HepG2 (cell line): ENCODE measurements around the gene PLXNC1. TPM values are rescaled to one million over a fixed set of nuclear protein-coding genes. Genes with fewer than 3 reads are reported as not detected.

Source experiments
- CENPX ChIP-seq: sonication (generic); formaldehyde crosslinking; IDR thresholded peaks from 2 replicates; pipeline ENCODE4 v1.9.0; 2021; ENCODE audit warnings: mild to moderate bottlenecking, missing genetic modification reagents, moderate library complexity
- CHD4 ChIP-seq: fragments of 200-600 bp; sonication (generic); IDR thresholded peaks from 2 replicates; pipeline ENCODE4 v1.7.0; 2017; ENCODE audit warnings: mild to moderate bottlenecking, low read length, borderline replicate concordance
- GABPA ChIP-seq, 2 experiments: IDR thresholded peaks; 2 replicates each; pipeline ENCODE4 v1.6.1; 2011 to 2016; ENCODE audit warnings: low read depth in 2 of 2, low read length in 1 of 2, missing biosample characterization in 1 of 2, missing genetic modification characterization in 1 of 2
- HOXA5 ChIP-seq: sonication (generic); formaldehyde crosslinking; IDR thresholded peaks from 2 replicates; pipeline ENCODE4 v1.4.0; 2020; ENCODE audit warnings: missing genetic modification reagents
- LRRFIP1 ChIP-seq: sonication (generic); formaldehyde crosslinking; conservative IDR thresholded peaks from 2 replicates; pipeline ENCODE4 v1.4.0; 2020; ENCODE audit warnings: missing genetic modification reagents
- MED1 ChIP-seq: sonication (generic); formaldehyde crosslinking; IDR thresholded peaks from 2 replicates; pipeline ENCODE4 v1.4.0; 2020; ENCODE audit warnings: missing genetic modification reagents
- NR2F6 ChIP-seq, 2 experiments: IDR thresholded peaks; 2 replicates each; pipeline ENCODE4 v1.6.1; 2016; ENCODE audit warnings: antibody characterized with exemption in 1 of 2, mild to moderate bottlenecking in 1 of 2
- PHF21A ChIP-seq: sonication (generic); formaldehyde crosslinking; IDR thresholded peaks from 2 replicates; pipeline ENCODE4 v1.5.0; 2020; ENCODE audit warnings: mild to moderate bottlenecking, missing genetic modification reagents
- PPARG ChIP-seq: conservative IDR thresholded peaks from 2 replicates; pipeline ENCODE4 v1.6.1; 2016; ENCODE audit warnings: missing biosample characterization, missing genetic modification reagents
- TBX2 ChIP-seq: sonication (generic); formaldehyde crosslinking; IDR thresholded peaks from 2 replicates; pipeline ENCODE4 v1.5.0; 2020; ENCODE audit warnings: missing genetic modification reagents, mild to moderate bottlenecking, borderline replicate concordance
- YEATS2 ChIP-seq: sonication (generic); formaldehyde crosslinking; IDR thresholded peaks from 2 replicates; pipeline ENCODE4 v1.4.0; 2020; ENCODE audit warnings: missing genetic modification reagents, borderline replicate concordance
- ZFP36L1 ChIP-seq: sonication (generic); formaldehyde crosslinking; IDR thresholded peaks from 2 replicates; pipeline ENCODE4 v1.8.0; 2022; ENCODE audit warnings: mild to moderate bottlenecking, missing genetic modification reagents, moderate library complexity
- ZFP90 ChIP-seq: sonication (generic); formaldehyde crosslinking; IDR thresholded peaks from 2 replicates; pipeline ENCODE4 v1.8.0; 2022; ENCODE audit warnings: missing genetic modification reagents, mild to moderate bottlenecking, inconsistent platforms, borderline replicate concordance
- ZNF556 ChIP-seq: sonication (generic); formaldehyde crosslinking; IDR thresholded peaks from 2 replicates; pipeline ENCODE4 v1.4.0; 2020; ENCODE audit warnings: mild to moderate bottlenecking, missing genetic modification reagents, borderline replicate concordance
- ZNF567 ChIP-seq: sonication (generic); formaldehyde crosslinking; IDR thresholded peaks from 2 replicates; pipeline ENCODE4 v1.8.1; 2023; ENCODE audit warnings: mild to moderate bottlenecking, missing genetic modification reagents, borderline replicate concordance
- ZNF597 ChIP-seq: sonication (generic); formaldehyde crosslinking; IDR thresholded peaks from 2 replicates; pipeline ENCODE4 v1.5.0; 2020; ENCODE audit warnings: missing genetic modification reagents
- polyA plus RNA-seq, 8 experiments: library from polyadenylated mRNA; depleted of rRNA in 3 of 8; stranded (reverse) in 7 of 8; unstranded in 1 of 8; fragments of >200 nt; fragmentation: Illumina TruSeq in 4 of 8; extraction: Trizol in 4 of 8; gene quantifications; 2 replicates each; pipeline versions ENCODE4 v1.2.1 to v1.2.3, GENCODE V29; 2011 to 2016; ENCODE audit warnings: low read depth in 4 of 8, missing spikeins in 1 of 8, mixed read lengths in 1 of 8; ENCODE audit not compliant: insufficient read depth in 1 of 8
- total RNA-seq, 5 experiments: library from RNA; depleted of rRNA; stranded (reverse); fragments of >200 nt; fragmentation: Illumina TruSeq; extraction: Trizol; gene quantifications; 2 replicates each; pipeline ENCODE4 v1.2.3, GENCODE V29; 2016; ENCODE audit warnings: low read depth in 1 of 5
- TF ChIP-seq, protein P1 (sequence below): sonication (generic); formaldehyde crosslinking; IDR thresholded peaks from 2 replicates; pipeline ENCODE4 v1.4.0; 2020; ENCODE audit warnings: missing genetic modification reagents, mild to moderate bottlenecking, borderline replicate concordance
- TF ChIP-seq, protein P2 (sequence below): sonication (generic); formaldehyde crosslinking; IDR thresholded peaks from 2 replicates; pipeline ENCODE4 v1.9.0; 2021; ENCODE audit warnings: missing genetic modification reagents, borderline replicate concordance

PLXNC1 gene
- total and polyA plus RNA-seq, 2 of the 13 experiments (the other 11 are each of a cell fraction or from before 2014, with no cell fraction given): 6.6 to 11.2 TPM

- TF ChIP-seq, protein P1, sequence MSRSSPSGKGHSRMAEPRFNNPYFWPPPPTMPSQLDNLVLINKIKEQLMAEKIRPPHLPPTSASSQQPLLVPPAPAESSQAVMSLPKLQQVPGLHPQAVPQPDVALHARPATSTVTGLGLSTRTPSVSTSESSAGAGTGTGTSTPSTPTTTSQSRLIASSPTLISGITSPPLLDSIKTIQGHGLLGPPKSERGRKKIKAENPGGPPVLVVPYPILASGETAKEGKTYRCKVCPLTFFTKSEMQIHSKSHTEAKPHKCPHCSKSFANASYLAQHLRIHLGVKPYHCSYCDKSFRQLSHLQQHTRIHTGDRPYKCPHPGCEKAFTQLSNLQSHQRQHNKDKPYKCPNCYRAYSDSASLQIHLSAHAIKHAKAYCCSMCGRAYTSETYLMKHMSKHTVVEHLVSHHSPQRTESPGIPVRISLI (CRISPR knock-in tag): no peak
- TF ChIP-seq MED1 (no peak), HOXA5 (CRISPR knock-in tag) (no peak), PPARG (CRISPR knock-in tag) (no peak), ZFP90 (CRISPR knock-in tag) (no peak), PHF21A (CRISPR knock-in tag) (no peak), ZNF567 (CRISPR knock-in tag) (no peak), CENPX (no peak), LRRFIP1 (CRISPR knock-in tag) (no peak), ZNF556 (CRISPR knock-in tag) (no peak), CHD4 (no peak), GABPA (IDR thresholded peaks at IDR 0.05; ENCODE audit: low read depth, low read length) (no peak), GABPA (CRISPR knock-in tag; IDR thresholded peaks at IDR 0.05; ENCODE audit: low read depth) (no peak), YEATS2 (CRISPR knock-in tag) (no peak), TBX2 (CRISPR knock-in tag) (no peak), ZFP36L1 (no peak), ZNF597 (CRISPR knock-in tag) (no peak), NR2F6 (IDR thresholded peaks at IDR 0.05) (peak; percentile 80), NR2F6 (CRISPR knock-in tag; IDR thresholded peaks at IDR 0.05) (peak; percentile 90)
- TF ChIP-seq, protein P2, sequence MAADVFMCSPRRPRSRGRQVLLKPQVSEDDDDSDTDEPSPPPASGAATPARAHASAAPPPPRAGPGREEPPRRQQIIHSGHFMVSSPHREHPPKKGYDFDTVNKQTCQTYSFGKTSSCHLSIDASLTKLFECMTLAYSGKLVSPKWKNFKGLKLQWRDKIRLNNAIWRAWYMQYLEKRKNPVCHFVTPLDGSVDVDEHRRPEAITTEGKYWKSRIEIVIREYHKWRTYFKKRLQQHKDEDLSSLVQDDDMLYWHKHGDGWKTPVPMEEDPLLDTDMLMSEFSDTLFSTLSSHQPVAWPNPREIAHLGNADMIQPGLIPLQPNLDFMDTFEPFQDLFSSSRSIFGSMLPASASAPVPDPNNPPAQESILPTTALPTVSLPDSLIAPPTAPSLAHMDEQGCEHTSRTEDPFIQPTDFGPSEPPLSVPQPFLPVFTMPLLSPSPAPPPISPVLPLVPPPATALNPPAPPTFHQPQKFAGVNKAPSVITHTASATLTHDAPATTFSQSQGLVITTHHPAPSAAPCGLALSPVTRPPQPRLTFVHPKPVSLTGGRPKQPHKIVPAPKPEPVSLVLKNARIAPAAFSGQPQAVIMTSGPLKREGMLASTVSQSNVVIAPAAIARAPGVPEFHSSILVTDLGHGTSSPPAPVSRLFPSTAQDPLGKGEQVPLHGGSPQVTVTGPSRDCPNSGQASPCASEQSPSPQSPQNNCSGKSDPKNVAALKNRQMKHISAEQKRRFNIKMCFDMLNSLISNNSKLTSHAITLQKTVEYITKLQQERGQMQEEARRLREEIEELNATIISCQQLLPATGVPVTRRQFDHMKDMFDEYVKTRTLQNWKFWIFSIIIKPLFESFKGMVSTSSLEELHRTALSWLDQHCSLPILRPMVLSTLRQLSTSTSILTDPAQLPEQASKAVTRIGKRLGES (CRISPR knock-in tag): no peak
These were observed 129.1 kb downstream of the PLXNC1 start (continued) for GRCh38 chr12:94277426-94278000.
